ENCODE data around the gene RPS6KL1.

DNA sequence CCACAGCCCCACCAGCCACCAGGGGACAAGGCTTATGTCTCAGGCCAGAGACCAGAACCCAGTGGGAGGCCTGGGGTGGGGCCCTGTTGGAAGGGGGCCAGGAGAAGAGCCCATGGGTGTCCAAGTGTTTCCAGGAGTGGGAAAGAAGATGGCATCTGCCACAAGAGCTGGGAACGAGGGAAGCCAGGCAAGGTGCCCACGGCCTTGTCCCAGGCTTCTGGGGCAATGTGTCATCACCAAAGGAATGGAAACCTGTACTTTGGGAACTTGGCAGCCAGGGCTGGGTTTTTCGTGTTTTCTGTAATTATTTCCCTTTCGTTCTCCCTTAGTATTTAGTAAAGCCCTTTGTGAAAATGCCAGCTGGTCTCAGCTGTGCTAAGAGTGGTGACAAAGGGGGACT, 37.7 kb upstream of the RPS6KL1 start:
- TF ChIP-seq TSHZ2 (CRISPR knock-in tag; IDR thresholded peaks at IDR 0.05): no peak
- TF ChIP-seq, protein P1, sequence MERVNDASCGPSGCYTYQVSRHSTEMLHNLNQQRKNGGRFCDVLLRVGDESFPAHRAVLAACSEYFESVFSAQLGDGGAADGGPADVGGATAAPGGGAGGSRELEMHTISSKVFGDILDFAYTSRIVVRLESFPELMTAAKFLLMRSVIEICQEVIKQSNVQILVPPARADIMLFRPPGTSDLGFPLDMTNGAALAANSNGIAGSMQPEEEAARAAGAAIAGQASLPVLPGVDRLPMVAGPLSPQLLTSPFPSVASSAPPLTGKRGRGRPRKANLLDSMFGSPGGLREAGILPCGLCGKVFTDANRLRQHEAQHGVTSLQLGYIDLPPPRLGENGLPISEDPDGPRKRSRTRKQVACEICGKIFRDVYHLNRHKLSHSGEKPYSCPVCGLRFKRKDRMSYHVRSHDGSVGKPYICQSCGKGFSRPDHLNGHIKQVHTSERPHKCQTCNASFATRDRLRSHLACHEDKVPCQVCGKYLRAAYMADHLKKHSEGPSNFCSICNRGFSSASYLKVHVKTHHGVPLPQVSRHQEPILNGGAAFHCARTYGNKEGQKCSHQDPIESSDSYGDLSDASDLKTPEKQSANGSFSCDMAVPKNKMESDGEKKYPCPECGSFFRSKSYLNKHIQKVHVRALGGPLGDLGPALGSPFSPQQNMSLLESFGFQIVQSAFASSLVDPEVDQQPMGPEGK (CRISPR knock-in tag; IDR thresholded peaks at IDR 0.05; ENCODE audit: borderline replicate concordance): no peak
- no peak for TF ChIP-seq ARNTL (CRISPR knock-in tag; IDR thresholded peaks at IDR 0.05; ENCODE audit: borderline replicate concordance, low read depth)
- no peak for TF ChIP-seq CSDC2 (CRISPR knock-in tag; IDR thresholded peaks at IDR 0.05)
- no peak for TF ChIP-seq ZFP30 (CRISPR knock-in tag; IDR thresholded peaks at IDR 0.05)
- TF ChIP-seq ZNF565 (CRISPR knock-in tag; conservative IDR thresholded peaks at IDR 0.05; ENCODE audit: low read depth): no peak
- TF ChIP-seq TCF4 (CRISPR knock-in tag; IDR thresholded peaks at IDR 0.05; ENCODE audit: borderline replicate concordance): no peak
- no peak for TF ChIP-seq ISL1 (CRISPR knock-in tag; IDR thresholded peaks at IDR 0.05)

Data from SK-N-SH treated with all-trans-retinoic acid at 6 μM for 48 hours (cell line).